ENCODE measurements around the gene TBC1D4. TPM values are rescaled to one million over a fixed set of nuclear protein-coding genes. Genes with fewer than 3 reads are reported as not detected.

TBC1D4 gene
- total RNA-seq, 2 donors from 2014 or later: 14.7 to 23.7 TPM

- Mint-ChIP-seq H3K9me3 (no peaks in the 10 kb centered on the region), H3K27me3 (peaks cover 4% of the 10 kb centered on the region), H3K4me3 (no peak overlapping the region), H3K27ac (no peak overlapping the region), H3K4me1 (no peaks in the 10 kb centered on the region), H3K36me3 (ENCODE audit: low read depth) (no peaks in the 10 kb centered on the region)
- ATAC-seq (replicated peaks): no peak
Measured at GRCh38 chr13:75339635-75340374, 142.2 kb downstream of the TBC1D4 start.

GRCh38 chr13:75334634-75335447 is 147.1 kb downstream of the TBC1D4 start:
- H3K4me3 Mint-ChIP-seq: no peak overlapping the region
- H3K27ac Mint-ChIP-seq: no peak overlapping the region
- H3K27me3 Mint-ChIP-seq: peaks cover 4% of the 10 kb centered on the region
- H3K4me1 Mint-ChIP-seq: no peaks in the 10 kb centered on the region
- H3K9me3 Mint-ChIP-seq: no peaks in the 10 kb centered on the region
- ATAC-seq (replicated peaks): no peak
- no peaks in the 10 kb centered on the region for H3K36me3 Mint-ChIP-seq (ENCODE audit: low read depth)

- Mint-ChIP-seq H3K27ac (no peak overlapping the region), H3K9me3 (no peaks in the 10 kb centered on the region), H3K4me1 (no peaks in the 10 kb centered on the region), H3K36me3 (ENCODE audit: low read depth) (no peaks in the 10 kb centered on the region), H3K4me3 (no peak overlapping the region), H3K27me3 (peaks cover 4% of the 10 kb centered on the region)
- no peak for ATAC-seq (replicated peaks)
Measured at GRCh38 chr13:75333103-75333502, 148.9 kb downstream of the TBC1D4 start.

- Mint-ChIP-seq H3K4me3 (no peak overlapping the region), H3K27me3 (peaks cover 4% of the 10 kb centered on the region), H3K9me3 (no peaks in the 10 kb centered on the region), H3K4me1 (peaks cover 5% of the 10 kb centered on the region), H3K27ac (no peak overlapping the region), H3K36me3 (ENCODE audit: low read depth) (no peaks in the 10 kb centered on the region)
- ATAC-seq (replicated peaks): no peak
Measured at GRCh38 chr13:75331792-75332349, 150.1 kb downstream of the TBC1D4 start.

GRCh38 chr13:75330770-75331169 is 151.2 kb downstream of the TBC1D4 start:
- Mint-ChIP-seq H3K27me3 (peaks cover 4% of the 10 kb centered on the region), H3K4me3 (no peak overlapping the region), H3K9me3 (no peaks in the 10 kb centered on the region), H3K4me1 (peaks cover 11% of the 10 kb centered on the region), H3K27ac (no peak overlapping the region), H3K36me3 (ENCODE audit: low read depth) (no peaks in the 10 kb centered on the region)
- no peak for ATAC-seq (replicated peaks)

GRCh38 chr13:75329723-75330122 is 152.2 kb downstream of the TBC1D4 start:
- Mint-ChIP-seq H3K4me3 (no peak overlapping the region), H3K9me3 (no peaks in the 10 kb centered on the region), H3K36me3 (ENCODE audit: low read depth) (peaks cover 4% of the 10 kb centered on the region), H3K27ac (no peak overlapping the region), H3K4me1 (peaks cover 11% of the 10 kb centered on the region), H3K27me3 (no peaks in the 10 kb centered on the region)
- ATAC-seq (replicated peaks): no peak

GRCh38 chr13:75329097-75329496 is 152.9 kb downstream of the TBC1D4 start:
- no peaks in the 10 kb centered on the region for H3K27me3 Mint-ChIP-seq
- H3K4me1 Mint-ChIP-seq: peaks cover 13% of the 10 kb centered on the region
- H3K4me3 Mint-ChIP-seq: no peak overlapping the region
- no peak overlapping the region for H3K27ac Mint-ChIP-seq
- H3K36me3 Mint-ChIP-seq (ENCODE audit: low read depth): peaks cover 10% of the 10 kb centered on the region
- no peak for ATAC-seq (replicated peaks)
- H3K9me3 Mint-ChIP-seq: no peaks in the 10 kb centered on the region

- H3K27ac Mint-ChIP-seq: peak overlapping the region; percentile 93
- no peak for ATAC-seq (replicated peaks)
- H3K4me3 Mint-ChIP-seq: peak overlapping the region; percentile 84
- peaks cover 13% of the 10 kb centered on the region for H3K36me3 Mint-ChIP-seq (ENCODE audit: low read depth)
- peaks cover 16% of the 10 kb centered on the region for H3K4me1 Mint-ChIP-seq
- no peaks in the 10 kb centered on the region for H3K9me3 Mint-ChIP-seq
- H3K27me3 Mint-ChIP-seq: no peaks in the 10 kb centered on the region
Measured at GRCh38 chr13:75327135-75327510, 154.8 kb downstream of the TBC1D4 start.

- Mint-ChIP-seq H3K4me1 (peaks cover 16% of the 10 kb centered on the region), H3K27me3 (no peaks in the 10 kb centered on the region), H3K27ac (peak overlapping the region; percentile 93), H3K36me3 (ENCODE audit: low read depth) (peaks cover 19% of the 10 kb centered on the region), H3K4me3 (peak overlapping the region; percentile 84), H3K9me3 (no peaks in the 10 kb centered on the region)
- peak; percentile 88 for ATAC-seq (replicated peaks)
Measured at GRCh38 chr13:75326173-75327134, 155.5 kb downstream of the TBC1D4 start.

- Mint-ChIP-seq H3K9me3 (no peaks in the 10 kb centered on the region), H3K4me3 (peak overlapping the region; percentile 84)
Measured at GRCh38 chr13:75325711-75326110, 156.3 kb downstream of the TBC1D4 start.

GRCh38 chr13:75324413-75324940 is 157.5 kb downstream of the TBC1D4 start:
- Mint-ChIP-seq H3K9me3 (no peaks in the 10 kb centered on the region), H3K4me1 (peaks cover 16% of the 10 kb centered on the region), H3K36me3 (ENCODE audit: low read depth) (peaks cover 26% of the 10 kb centered on the region), H3K4me3 (peak overlapping the region; percentile 84), H3K27me3 (no peaks in the 10 kb centered on the region), H3K27ac (peak overlapping the region; percentile 93)
- ATAC-seq (replicated peaks): no peak

More at GRCh38 chr13:75325711-75326110, 156.3 kb downstream of the TBC1D4 start:
- peak overlapping the region; percentile 93 for H3K27ac Mint-ChIP-seq
- H3K36me3 Mint-ChIP-seq (ENCODE audit: low read depth): peaks cover 25% of the 10 kb centered on the region
- no peaks in the 10 kb centered on the region for H3K27me3 Mint-ChIP-seq
- H3K4me1 Mint-ChIP-seq: peaks cover 16% of the 10 kb centered on the region
- ATAC-seq (replicated peaks): no peak

GRCh38 chr13:75321084-75321483 is 160.9 kb downstream of the TBC1D4 start:
- peak; percentile 51 for ATAC-seq (replicated peaks)
- peaks cover 26% of the 10 kb centered on the region for H3K36me3 Mint-ChIP-seq (ENCODE audit: low read depth)
- peak overlapping the region; percentile 84 for H3K4me3 Mint-ChIP-seq
- no peaks in the 10 kb centered on the region for H3K9me3 Mint-ChIP-seq
- peak overlapping the region; percentile 40 for H3K27ac Mint-ChIP-seq
- H3K27me3 Mint-ChIP-seq: no peaks in the 10 kb centered on the region
- peaks cover 14% of the 10 kb centered on the region for H3K4me1 Mint-ChIP-seq

GRCh38 chr13:75319254-75319653 is 162.7 kb downstream of the TBC1D4 start:
- Mint-ChIP-seq H3K9me3 (no peaks in the 10 kb centered on the region), H3K4me1 (peaks cover 13% of the 10 kb centered on the region), H3K4me3 (peak overlapping the region; percentile 84), H3K27ac (peak overlapping the region; percentile 90), H3K27me3 (no peaks in the 10 kb centered on the region), H3K36me3 (ENCODE audit: low read depth) (peaks cover 17% of the 10 kb centered on the region)
- ATAC-seq (replicated peaks): peak; percentile 16

Measured in activated T-helper 17 cell treated with anti-CD3 and anti-CD28 coated beads, Interleukin-2, amount 50 U/mL, for 72 hours (primary cell).